PC-3 (cell line): Measurements from ENCODE around the gene LINC00305. TPM values are rescaled to one million over a fixed set of nuclear protein-coding genes. Genes with fewer than 3 reads are reported as not detected.

Source experiments
- ATAC-seq: fragments of 200-7000 bp; cut with Tn5 transposase; 2 replicates; pipeline ENCODE4 v1.9.1; 2020; ENCODE audit warnings: mild to moderate bottlenecking, moderate library complexity
- BruUV-seq: library from RNA; stranded (reverse); fragments of 400-500 nt; replicated peaks from 2 replicates; lab custom pipeline; 2021; lab: Mats Ljungman, UMichigan
- CTCF ChIA-PET: fragments of 300-600 bp; sonication (Branson Sonifier 250); formaldehyde crosslinking; loops from one replicate; lab custom pipeline; 2022; ENCODE audit warnings: antibody characterized with exemption; lab: Charles Lee
- POLR2A ChIA-PET: fragments of 300-600 bp; sonication (Branson Sonifier 250); formaldehyde crosslinking; loops from one replicate; lab custom pipeline; 2022; ENCODE audit warnings: antibody characterized with exemption; ENCODE audit not compliant: unreplicated experiment; lab: Charles Lee
- DNase-seq: peaks from one replicate; pipeline ENCODE4 v3.0.0-alpha.2; 2015
- H2AFZ ChIP-seq: fragments of 300-600 bp; sonication (generic); 2 replicates; pipeline ENCODE4 v1.6.0; 2016; ENCODE audit warnings: antibody characterized with exemption, low read length
- H3F3A ChIP-seq: fragments of 300-600 bp; sonication (generic); one replicate; pipeline ENCODE4 v1.6.0; 2017; ENCODE audit warnings: antibody characterized with exemption, low read length, control low read depth, mild to moderate bottlenecking; ENCODE audit not compliant: unreplicated experiment
- H3K27ac ChIP-seq: fragments of 300-600 bp; sonication (generic); 2 replicates; pipeline ENCODE4 v1.5.1; 2016; ENCODE audit warnings: mild to moderate bottlenecking, low read length
- H3K27me3 ChIP-seq: fragments of 300-600 bp; sonication (generic); 2 replicates; pipeline ENCODE4 v1.6.1; 2016; ENCODE audit warnings: low read length, mixed read lengths
- H3K36me3 ChIP-seq: fragments of 300-600 bp; sonication (generic); 2 replicates; pipeline ENCODE4 v1.6.1; 2016; ENCODE audit warnings: low read depth, mixed run types, low read length, mixed read lengths
- H3K4me1 ChIP-seq: fragments of 300-600 bp; sonication (generic); 2 replicates; pipeline ENCODE4 v1.5.1; 2016; ENCODE audit warnings: low read length; ENCODE audit not compliant: insufficient read depth
- H3K4me2 ChIP-seq: fragments of 300-600 bp; sonication (generic); 2 replicates; pipeline ENCODE4 v1.6.0; 2016; ENCODE audit warnings: low read length
- H3K4me3 ChIP-seq: fragments of 300-600 bp; sonication (generic); 2 replicates; pipeline ENCODE4 v1.5.1; 2016; ENCODE audit warnings: mild to moderate bottlenecking, low read length, mixed read lengths
- H3K79me2 ChIP-seq: fragments of 300-600 bp; sonication (generic); 2 replicates; pipeline ENCODE4 v1.6.1; 2017; ENCODE audit warnings: low read length, mixed read lengths
- H3K9ac ChIP-seq: fragments of 300-600 bp; sonication (generic); 2 replicates; pipeline ENCODE4 v1.6.0; 2016; ENCODE audit warnings: mild to moderate bottlenecking, low read length
- H3K9me2 ChIP-seq: fragments of 300-600 bp; sonication (generic); replicated peaks from 2 replicates; pipeline ENCODE4 v1.6.1; 2016; ENCODE audit warnings: mixed run types, low read length, mixed read lengths
- H3K9me3 ChIP-seq: fragments of 300-600 bp; sonication (generic); 2 replicates; pipeline ENCODE4 v1.6.1; 2016; ENCODE audit warnings: low read length, mixed read lengths
- H4K20me1 ChIP-seq: fragments of 300-600 bp; sonication (generic); 2 replicates; pipeline ENCODE4 v1.6.1; 2016; ENCODE audit warnings: low read length, mixed read lengths
- EZH2 ChIP-seq: fragments of 300-600 bp; sonication (generic); IDR thresholded peaks from one replicate; pipeline ENCODE4 v1.6.1; 2017; ENCODE audit warnings: antibody characterized with exemption, mild to moderate bottlenecking, low read length; ENCODE audit not compliant: unreplicated experiment
- EZH2phosphoT487 ChIP-seq: fragments of 300-600 bp; sonication (generic); IDR thresholded peaks from 2 replicates; pipeline ENCODE4 v1.6.1; 2018; ENCODE audit warnings: mild to moderate bottlenecking, antibody characterized with exemption, low read length, borderline replicate concordance
- intact Hi-C: fragments of 100-400 bp; cut with micrococcal nuclease; formaldehyde crosslinking; loops from 2 replicates; pipeline ENCODE4 v1.9.0; 2023
- total RNA-seq: library from RNA; depleted of rRNA; stranded (reverse); fragments of >200 nt; gene quantifications from 2 replicates; pipeline ENCODE4 v1.2.3, GENCODE V29; 2014
- TF ChIP-seq, protein P1 (sequence below): fragments of 300-600 bp; sonication (generic); conservative IDR thresholded peaks from 2 replicates; pipeline ENCODE4 v1.5.1; 2017; ENCODE audit warnings: antibody characterized with exemption, low read depth, mild to moderate bottlenecking, low read length

The LINC00305 gene
- total RNA-seq, 1 experiment from 2014 or later, result not detected

GRCh38 chr18:64111950-64112349 lies 36.9 kb downstream of the LINC00305 start:
- ChIA-PET CTCF (no interaction called here), POLR2A (no interaction called here)
- intact Hi-C loops, result no loop called here
- H3K4me1 ChIP-seq, result no peaks in the 10 kb centered on the region
- no peaks in the 10 kb centered on the region for H3K79me2 ChIP-seq
- no peaks in the 10 kb centered on the region for H3K36me3 ChIP-seq
- no peak overlapping the region for H3K4me3 ChIP-seq
- no peak overlapping the region for H3K4me2 ChIP-seq
- DNase-seq, result no peak
- ATAC-seq, result no peak
- H3K27me3 ChIP-seq, result peaks cover 27% of the 10 kb centered on the region
- no TSS peak for BruUV-seq
- H3K9ac ChIP-seq, result no peak overlapping the region
- H4K20me1 ChIP-seq, result no peaks in the 10 kb centered on the region
- no peak overlapping the region for H3K27ac ChIP-seq
- no peak overlapping the region for H2AFZ ChIP-seq
- no peaks in the 10 kb centered on the region for H3K9me2 ChIP-seq
- no peaks in the 10 kb centered on the region for H3K9me3 ChIP-seq
- no peaks in the 10 kb centered on the region for H3F3A ChIP-seq
- TF ChIP-seq, protein P1, sequence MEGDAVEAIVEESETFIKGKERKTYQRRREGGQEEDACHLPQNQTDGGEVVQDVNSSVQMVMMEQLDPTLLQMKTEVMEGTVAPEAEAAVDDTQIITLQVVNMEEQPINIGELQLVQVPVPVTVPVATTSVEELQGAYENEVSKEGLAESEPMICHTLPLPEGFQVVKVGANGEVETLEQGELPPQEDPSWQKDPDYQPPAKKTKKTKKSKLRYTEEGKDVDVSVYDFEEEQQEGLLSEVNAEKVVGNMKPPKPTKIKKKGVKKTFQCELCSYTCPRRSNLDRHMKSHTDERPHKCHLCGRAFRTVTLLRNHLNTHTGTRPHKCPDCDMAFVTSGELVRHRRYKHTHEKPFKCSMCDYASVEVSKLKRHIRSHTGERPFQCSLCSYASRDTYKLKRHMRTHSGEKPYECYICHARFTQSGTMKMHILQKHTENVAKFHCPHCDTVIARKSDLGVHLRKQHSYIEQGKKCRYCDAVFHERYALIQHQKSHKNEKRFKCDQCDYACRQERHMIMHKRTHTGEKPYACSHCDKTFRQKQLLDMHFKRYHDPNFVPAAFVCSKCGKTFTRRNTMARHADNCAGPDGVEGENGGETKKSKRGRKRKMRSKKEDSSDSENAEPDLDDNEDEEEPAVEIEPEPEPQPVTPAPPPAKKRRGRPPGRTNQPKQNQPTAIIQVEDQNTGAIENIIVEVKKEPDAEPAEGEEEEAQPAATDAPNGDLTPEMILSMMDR, result no peak
- no peak for TF ChIP-seq EZH2phosphoT487
- no peak for TF ChIP-seq EZH2

DNA sequence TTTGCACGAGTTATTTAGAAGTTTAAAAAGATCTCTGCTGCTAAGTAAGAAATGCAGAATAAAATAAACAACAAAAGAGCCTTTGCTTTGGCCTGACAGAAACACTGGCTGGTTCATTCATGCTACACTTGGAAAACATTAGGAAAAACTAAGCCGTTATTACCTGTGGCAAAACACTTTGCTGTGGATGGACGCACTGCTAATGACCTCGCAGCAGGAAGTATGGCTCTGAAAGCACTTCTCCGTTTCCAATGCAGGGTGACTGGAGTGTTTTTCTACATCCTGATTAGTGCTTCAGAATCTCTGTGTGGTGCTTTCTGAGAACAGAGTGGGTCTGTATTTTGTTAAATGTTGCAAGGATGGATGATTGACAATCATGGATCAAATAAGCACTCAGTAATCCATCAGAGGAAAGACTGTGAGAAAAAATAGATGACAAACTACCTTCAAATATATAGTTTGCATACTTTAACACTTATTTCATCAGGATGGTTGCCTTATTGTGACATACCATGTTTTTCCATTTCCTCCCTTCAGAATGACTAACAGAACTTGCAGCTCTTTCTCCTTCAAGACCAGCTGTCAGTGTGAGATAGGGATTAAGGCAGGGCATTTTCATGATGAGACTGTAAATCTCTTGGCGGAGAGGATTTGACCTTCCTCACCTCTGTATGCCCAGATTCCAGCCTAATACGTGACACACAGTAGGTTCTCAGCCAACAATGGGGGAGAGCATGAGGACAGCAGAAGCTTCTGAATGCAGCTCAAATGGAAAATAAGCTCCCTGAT lies 38.0 kb downstream of the LINC00305 start:
- no peak overlapping the region for H2AFZ ChIP-seq
- ATAC-seq (no peak), DNase-seq (no peak)
- no peaks in the 10 kb centered on the region for H3K9me3 ChIP-seq
- peaks cover 16% of the 10 kb centered on the region for H3K27me3 ChIP-seq
- H3K79me2 ChIP-seq, result no peaks in the 10 kb centered on the region
- no peak overlapping the region for H3K4me2 ChIP-seq
- no peak overlapping the region for H3K27ac ChIP-seq
- intact Hi-C loops, result no loop called here
- H3K4me1 ChIP-seq, result no peaks in the 10 kb centered on the region
- no peaks in the 10 kb centered on the region for H3K9me2 ChIP-seq
- no peak overlapping the region for H3K9ac ChIP-seq
- CTCF ChIA-PET, result no interaction called here
- no TSS peak for BruUV-seq
- POLR2A ChIA-PET, result no interaction called here
- no peaks in the 10 kb centered on the region for H4K20me1 ChIP-seq
- H3F3A ChIP-seq, result no peaks in the 10 kb centered on the region
- no peaks in the 10 kb centered on the region for H3K36me3 ChIP-seq
- H3K4me3 ChIP-seq, result no peak overlapping the region
- TF ChIP-seq EZH2phosphoT487 (no peak), EZH2 (no peak)
- TF ChIP-seq, protein P1, result no peak

DNA sequence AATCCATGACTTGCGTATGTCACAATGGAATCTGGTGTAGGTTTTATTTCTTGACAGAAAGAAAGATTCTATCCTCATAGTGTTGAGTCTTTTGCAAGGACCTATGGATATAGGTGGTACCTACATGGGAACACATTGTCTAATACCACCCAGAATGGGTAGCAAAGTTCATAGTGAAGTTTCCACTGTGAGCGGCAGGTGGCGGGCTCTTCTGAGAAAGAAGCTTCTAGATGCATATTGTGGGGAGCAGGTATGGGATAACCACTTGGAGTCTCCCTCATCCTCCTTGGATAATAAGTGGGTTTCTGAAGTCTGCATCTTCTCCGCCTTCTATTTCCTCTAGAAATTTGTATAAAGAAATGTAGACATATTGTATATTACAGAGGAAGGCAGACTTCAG lies 44.9 kb downstream of the LINC00305 start:
- Histone ChIP-seq H3K4me2 (no peak overlapping the region), H2AFZ (no peak overlapping the region), H3K4me3 (no peak overlapping the region), H3K9ac (no peak overlapping the region), H3K27ac (no peak overlapping the region), H3K36me3 (no peaks in the 10 kb centered on the region), H3K9me3 (no peaks in the 10 kb centered on the region), H3K9me2 (no peaks in the 10 kb centered on the region), H3F3A (no peaks in the 10 kb centered on the region), H3K27me3 (peaks cover 16% of the 10 kb centered on the region; the same call in 1 of the 2 replicates), H4K20me1 (no peaks in the 10 kb centered on the region), H3K4me1 (no peaks in the 10 kb centered on the region), H3K79me2 (no peaks in the 10 kb centered on the region)
- ATAC-seq, result 0 out of 2 replicates have a peak, but pooled peaks have one; percentile 13
- peak; percentile 37 for DNase-seq
- no TSS peak for BruUV-seq
- ChIA-PET POLR2A (no interaction called here), CTCF (no interaction called here)
- intact Hi-C loops, result no loop called here
- TF ChIP-seq EZH2phosphoT487, result no peak
- no peak for TF ChIP-seq EZH2
- TF ChIP-seq, protein P1, result peak; percentile 64
